ENCODE measurements around the gene TAOK1. TPM values are rescaled to one million over a fixed set of nuclear protein-coding genes. Genes with fewer than 3 reads are reported as not detected.

The TAOK1 gene
- total and polyA plus RNA-seq, 9 of the 15 experiments (the other 6 are each of a cell fraction or from before 2014, with no cell fraction given), result 3.2 to 33.1 (median 16.5) TPM

- no peak for TF ChIP-seq SMARCC2 (IDR thresholded peaks at IDR 0.05; ENCODE audit: low read depth)
- no peak for TF ChIP-seq ZNF655 (CRISPR knock-in tag; IDR thresholded peaks at IDR 0.05)
- peak; percentile 55 for TF ChIP-seq HDAC2 (IDR thresholded peaks at IDR 0.05)
- no peak for TF ChIP-seq SMAD3 (CRISPR knock-in tag; conservative IDR thresholded peaks at IDR 0.05)
- TF ChIP-seq ZNF778 (CRISPR knock-in tag; IDR thresholded peaks at IDR 0.05), result no peak
- TF ChIP-seq NR2C2 (CRISPR knock-in tag; IDR thresholded peaks at IDR 0.05), result no peak
- peak; percentile 26; the same call in 1 of the 2 replicates for TF ChIP-seq NR2C2 (tag; IDR thresholded peaks at IDR 0.05)
- TF ChIP-seq RAD21 (CRISPR knock-in tag; conservative IDR thresholded peaks at IDR 0.05 in 1 of 2, IDR thresholded peaks at IDR 0.05 in 1 of 2), result no peak
- TF ChIP-seq DPF2 (IDR thresholded peaks at IDR 0.05), result 0 out of 2 replicates have a peak, but pooled peaks have one; percentile 31
- no peak for TF ChIP-seq HES1 (IDR thresholded peaks at IDR 0.05; ENCODE audit: low read depth)
- no peak for TF ChIP-seq RBM14 (IDR thresholded peaks at IDR 0.05; ENCODE audit: borderline replicate concordance, insufficient read depth, low read depth, low read length)
- TF ChIP-seq PTRF (tag; IDR thresholded peaks at IDR 0.05), result no peak
- TF ChIP-seq ZFX (CRISPR knock-in tag; IDR thresholded peaks at IDR 0.05), result peak; percentile 95
- no peak for TF ChIP-seq CEBPG (CRISPR knock-in tag; IDR thresholded peaks at IDR 0.05)
- no peak for TF ChIP-seq CEBPG (tag; conservative IDR thresholded peaks at IDR 0.05 in 1 of 2, IDR thresholded peaks at IDR 0.05 in 1 of 2)
- TF ChIP-seq, protein P1, sequence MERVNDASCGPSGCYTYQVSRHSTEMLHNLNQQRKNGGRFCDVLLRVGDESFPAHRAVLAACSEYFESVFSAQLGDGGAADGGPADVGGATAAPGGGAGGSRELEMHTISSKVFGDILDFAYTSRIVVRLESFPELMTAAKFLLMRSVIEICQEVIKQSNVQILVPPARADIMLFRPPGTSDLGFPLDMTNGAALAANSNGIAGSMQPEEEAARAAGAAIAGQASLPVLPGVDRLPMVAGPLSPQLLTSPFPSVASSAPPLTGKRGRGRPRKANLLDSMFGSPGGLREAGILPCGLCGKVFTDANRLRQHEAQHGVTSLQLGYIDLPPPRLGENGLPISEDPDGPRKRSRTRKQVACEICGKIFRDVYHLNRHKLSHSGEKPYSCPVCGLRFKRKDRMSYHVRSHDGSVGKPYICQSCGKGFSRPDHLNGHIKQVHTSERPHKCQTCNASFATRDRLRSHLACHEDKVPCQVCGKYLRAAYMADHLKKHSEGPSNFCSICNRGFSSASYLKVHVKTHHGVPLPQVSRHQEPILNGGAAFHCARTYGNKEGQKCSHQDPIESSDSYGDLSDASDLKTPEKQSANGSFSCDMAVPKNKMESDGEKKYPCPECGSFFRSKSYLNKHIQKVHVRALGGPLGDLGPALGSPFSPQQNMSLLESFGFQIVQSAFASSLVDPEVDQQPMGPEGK (CRISPR knock-in tag; IDR thresholded peaks at IDR 0.05; ENCODE audit: borderline replicate concordance), result no peak
- TF ChIP-seq ZNF316 (IDR thresholded peaks at IDR 0.05), result no peak
- TF ChIP-seq ZNF274 (IDR thresholded peaks at IDR 0.05; ENCODE audit: borderline replicate concordance, low read depth, low read length), result no peak
- TF ChIP-seq PURB (CRISPR knock-in tag; IDR thresholded peaks at IDR 0.05; ENCODE audit: low read depth), result no peak
- no peak for TF ChIP-seq ATF2 (CRISPR knock-in tag; IDR thresholded peaks at IDR 0.05)
- 0 out of 2 replicates have a peak, but pooled peaks have one; percentile 65 for TF ChIP-seq MIER1 (IDR thresholded peaks at IDR 0.05; ENCODE audit: low read depth)
- TF ChIP-seq POLR2H (tag; IDR thresholded peaks at IDR 0.05; ENCODE audit: low read depth), result peak; percentile 77
- no peak for TF ChIP-seq ZNF76 (CRISPR knock-in tag; IDR thresholded peaks at IDR 0.05; ENCODE audit: borderline replicate concordance)
These were observed at the start of gene TAOK1 (continued) for GRCh38 chr17:29389982-29390850.

Measured in K562 (cell line).